Left ventricle myocardium inferior (tissue), 1 donor: ENCODE data around the gene PITPNM3. TPM values are rescaled to one million over a fixed set of nuclear protein-coding genes. Genes with fewer than 3 reads are reported as not detected.

Experiments
- DNase-seq: peaks from one replicate; pipeline ENCODE4 v3.0.0-alpha.2; 2020
- H3K27ac ChIP-seq: fragments of 200-600 bp; replicated peaks from 2 replicates; pipeline ENCODE4 v1.8.0; 2021
- H3K27me3 ChIP-seq: fragments of 200-600 bp; 2 replicates; pipeline ENCODE4 v1.8.0; 2021; ENCODE audit warnings: low read depth
- H3K36me3 ChIP-seq: fragments of 200-600 bp; 2 replicates; pipeline ENCODE4 v1.8.0; 2021
- H3K4me1 ChIP-seq: fragments of 200-600 bp; 2 replicates; pipeline ENCODE4 v1.8.0; 2021
- H3K4me3 ChIP-seq: fragments of 200-600 bp; 2 replicates; pipeline ENCODE4 v1.8.0; 2021; ENCODE audit warnings: mild to moderate bottlenecking, moderate library complexity
- H3K9me3 ChIP-seq: fragments of 200-600 bp; replicated peaks from 2 replicates; pipeline ENCODE4 v1.8.0; 2021
- intact Hi-C: fragments of 100-400 bp; cut with micrococcal nuclease; formaldehyde crosslinking; loops from one replicate; pipeline ENCODE4 v1.11.0; 2022
- total RNA-seq: library from RNA; stranded (reverse); fragmentation: NEBNext Ultra II Directional; extraction: Animal tissue kit (Norgen Biotek cat#: 25700); gene quantifications from one replicate; pipeline ENCODE4 v1.2.1, GENCODE V29; 2021
- TF ChIP-seq, protein P1 (sequence below): fragments of 200-600 bp; IDR thresholded peaks from 2 replicates; pipeline ENCODE4 v1.8.0; 2021; ENCODE audit warnings: antibody characterized with exemption, mild to moderate bottlenecking, borderline replicate concordance
- donor health status: DM: no; HTN: yes; CAD: no; lungs with severe emphysema.

Gene PITPNM3
- total RNA-seq, 1 donor from 2014 or later, result 0.36 TPM

- no peaks in the 10 kb centered on the region for H3K36me3 ChIP-seq
- no peak for DNase-seq
Measured at GRCh38 chr17:6465206-6466003, 91.0 kb downstream of the PITPNM3 start.

GRCh38 chr17:6464446-6465041 is 91.8 kb downstream of the PITPNM3 start:
- H3K4me3 ChIP-seq, result no peak overlapping the region
- no peak for DNase-seq
- H3K27ac ChIP-seq, result no peak overlapping the region
- H3K9me3 ChIP-seq, result peaks cover 15% of the 10 kb centered on the region
- TF ChIP-seq, protein P1, sequence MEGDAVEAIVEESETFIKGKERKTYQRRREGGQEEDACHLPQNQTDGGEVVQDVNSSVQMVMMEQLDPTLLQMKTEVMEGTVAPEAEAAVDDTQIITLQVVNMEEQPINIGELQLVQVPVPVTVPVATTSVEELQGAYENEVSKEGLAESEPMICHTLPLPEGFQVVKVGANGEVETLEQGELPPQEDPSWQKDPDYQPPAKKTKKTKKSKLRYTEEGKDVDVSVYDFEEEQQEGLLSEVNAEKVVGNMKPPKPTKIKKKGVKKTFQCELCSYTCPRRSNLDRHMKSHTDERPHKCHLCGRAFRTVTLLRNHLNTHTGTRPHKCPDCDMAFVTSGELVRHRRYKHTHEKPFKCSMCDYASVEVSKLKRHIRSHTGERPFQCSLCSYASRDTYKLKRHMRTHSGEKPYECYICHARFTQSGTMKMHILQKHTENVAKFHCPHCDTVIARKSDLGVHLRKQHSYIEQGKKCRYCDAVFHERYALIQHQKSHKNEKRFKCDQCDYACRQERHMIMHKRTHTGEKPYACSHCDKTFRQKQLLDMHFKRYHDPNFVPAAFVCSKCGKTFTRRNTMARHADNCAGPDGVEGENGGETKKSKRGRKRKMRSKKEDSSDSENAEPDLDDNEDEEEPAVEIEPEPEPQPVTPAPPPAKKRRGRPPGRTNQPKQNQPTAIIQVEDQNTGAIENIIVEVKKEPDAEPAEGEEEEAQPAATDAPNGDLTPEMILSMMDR, result no peak
- intact Hi-C loops, result no loop called here
- H3K4me1 ChIP-seq, result no peaks in the 10 kb centered on the region
- peaks cover 20% of the 10 kb centered on the region for H3K27me3 ChIP-seq
- H3K36me3 ChIP-seq, result no peaks in the 10 kb centered on the region

More at GRCh38 chr17:6465206-6466003, 91.0 kb downstream of the PITPNM3 start:
- TF ChIP-seq, protein P1, result no peak
- Histone ChIP-seq H3K4me1 (no peaks in the 10 kb centered on the region), H3K4me3 (no peak overlapping the region), H3K27ac (no peak overlapping the region), H3K27me3 (peaks cover 14% of the 10 kb centered on the region), H3K9me3 (peaks cover 15% of the 10 kb centered on the region)
- intact Hi-C loops, result no loop called here

- TF ChIP-seq, protein P1, result no peak
- DNase-seq, result no peak
Measured at GRCh38 chr17:6463616-6464445, 92.5 kb downstream of the PITPNM3 start.

DNA sequence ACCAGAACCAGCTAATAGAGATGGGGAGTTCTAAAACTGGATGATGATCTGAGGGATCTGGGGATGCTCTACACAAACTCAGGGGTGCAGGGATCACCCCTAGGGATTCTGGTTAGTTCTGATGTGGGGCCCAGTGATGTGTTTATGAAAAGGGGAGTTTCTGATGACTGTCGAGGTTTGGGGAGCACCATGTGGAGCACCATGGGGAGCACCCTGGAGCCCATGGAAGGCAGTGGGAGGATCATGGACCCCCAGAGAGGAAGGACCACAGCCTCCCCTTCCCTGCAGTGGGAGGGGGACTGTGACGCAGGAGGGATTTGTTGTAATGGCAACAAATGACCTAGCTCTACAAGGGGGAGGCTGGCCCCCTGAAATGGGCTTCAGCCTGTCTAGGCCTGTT is 93.7 kb downstream of the PITPNM3 start:
- H3K36me3 ChIP-seq, result no peaks in the 10 kb centered on the region
- peaks cover 29% of the 10 kb centered on the region for H3K27me3 ChIP-seq
- no peak overlapping the region for H3K4me3 ChIP-seq
- DNase-seq, result no peak
- no peak overlapping the region for H3K27ac ChIP-seq
- peaks cover 11% of the 10 kb centered on the region for H3K9me3 ChIP-seq
- TF ChIP-seq, protein P1, result no peak
- intact Hi-C loops, result no loop called here
- H3K4me1 ChIP-seq, result no peaks in the 10 kb centered on the region

More at GRCh38 chr17:6463616-6464445, 92.5 kb downstream of the PITPNM3 start:
- Histone ChIP-seq H3K27me3 (peaks cover 24% of the 10 kb centered on the region), H3K9me3 (peaks cover 15% of the 10 kb centered on the region), H3K4me1 (no peaks in the 10 kb centered on the region), H3K4me3 (no peak overlapping the region), H3K36me3 (no peaks in the 10 kb centered on the region), H3K27ac (no peak overlapping the region)
- intact Hi-C loops, result no loop called here

GRCh38 chr17:6461792-6462524 is 94.4 kb downstream of the PITPNM3 start:
- DNase-seq, result no peak
- Histone ChIP-seq H3K9me3 (peaks cover 4% of the 10 kb centered on the region), H3K4me3 (no peak overlapping the region), H3K27ac (no peak overlapping the region), H3K4me1 (peaks cover 4% of the 10 kb centered on the region), H3K27me3 (peaks cover 29% of the 10 kb centered on the region), H3K36me3 (no peaks in the 10 kb centered on the region)
- TF ChIP-seq, protein P1, result no peak
- intact Hi-C loops, result no loop called here
